Activated T-helper 1 cell treated with anti-CD3 and anti-CD28 coated beads, Interleukin-12 subunit alpha, Interleukin-12 subunit beta, Interleukin-2, Interleukin-4 antibody, amounts not matched to agents 30 ng/mL and 10 ng/mL and 1 ng/mL, durations not matched to agents 14 hours and 24 hours and 36 hours (primary cell): Measurements from ENCODE around the gene PFDN2. TPM values are rescaled to one million over a fixed set of nuclear protein-coding genes. Genes with fewer than 3 reads are reported as not detected.
A peak's percentile ranks its signal among the peaks of the same experiment; 100 is the strongest.

Experiments
- DNase-seq: peaks from one replicate; pipeline ENCODE4 v3.0.0; 2021; ENCODE audit warnings: low spot score
- H3K27ac Mint-ChIP-seq: one replicate; pipeline ENCODE4 v1.8.0; 2021; ENCODE audit warnings: mild to moderate bottlenecking, mixed read lengths
- H3K27me3 Mint-ChIP-seq: one replicate; pipeline ENCODE4 v1.8.0; 2022; ENCODE audit warnings: mild to moderate bottlenecking, moderate library complexity, mixed read lengths; ENCODE audit not compliant: insufficient read depth
- H3K36me3 Mint-ChIP-seq: one replicate; pipeline ENCODE4 v1.8.0; 2021; ENCODE audit warnings: low read depth, mixed read lengths
- H3K4me1 Mint-ChIP-seq: one replicate; pipeline ENCODE4 v1.8.0; 2021; ENCODE audit warnings: low read depth, mixed read lengths
- H3K4me3 Mint-ChIP-seq: one replicate; pipeline ENCODE4 v1.8.0; 2021; ENCODE audit warnings: mild to moderate bottlenecking, moderate library complexity, mixed read lengths
- H3K9me3 Mint-ChIP-seq: one replicate; pipeline ENCODE4 v1.8.0; 2021; ENCODE audit warnings: mixed read lengths
- intact Hi-C: fragments of 100-400 bp; cut with micrococcal nuclease; formaldehyde crosslinking; loops from one replicate; pipeline ENCODE4 v1.15.1; 2024
- total RNA-seq: library from RNA; stranded (reverse); gene quantifications from 2 replicates; pipeline ENCODE4 v1.2.3, GENCODE V29; 2022

PFDN2 gene
- total RNA-seq, 1 donor from 2014 or later = 164 TPM

DNA sequence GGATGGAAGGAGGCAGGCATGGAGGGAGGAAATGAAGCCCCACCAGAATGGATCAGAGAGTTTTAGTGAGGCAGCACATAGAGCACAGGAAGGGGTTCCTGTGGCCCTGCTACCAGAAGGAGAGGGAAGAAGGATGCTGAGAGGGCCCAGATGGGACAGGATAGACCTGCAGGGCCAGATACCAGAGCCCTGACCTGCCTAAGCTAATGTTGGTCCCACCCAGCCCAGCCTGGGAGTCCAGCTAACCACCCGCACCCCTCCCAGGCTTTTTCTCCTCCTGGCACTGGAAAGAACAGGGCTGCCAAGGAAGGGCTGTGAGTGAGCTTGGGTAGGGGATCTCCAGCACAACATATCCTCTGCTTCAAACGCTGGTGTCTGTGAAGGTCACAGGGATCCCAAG lies 35.4 kb downstream of the PFDN2 start:
- H3K36me3 Mint-ChIP-seq = no peaks in the 10 kb centered on the region

DNA sequence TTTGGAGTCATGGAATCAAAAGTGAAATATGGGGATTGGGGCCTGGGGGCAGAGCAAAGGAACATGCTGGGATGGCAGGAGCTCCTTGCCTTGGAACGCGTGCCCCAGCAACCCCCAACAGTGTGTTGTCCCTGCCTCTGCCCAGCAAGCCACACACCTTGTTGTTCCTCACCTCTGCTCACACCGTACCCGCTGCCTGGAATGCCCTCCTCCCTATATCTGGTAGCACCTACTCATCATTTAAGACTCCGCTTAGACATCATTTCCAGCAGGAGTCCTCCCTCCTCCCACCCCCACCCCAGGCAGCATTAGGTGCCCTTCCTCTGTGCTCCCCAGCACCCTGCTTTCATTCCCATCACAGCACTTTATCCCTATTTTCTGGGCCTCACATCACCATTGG lies 36.3 kb downstream of the PFDN2 start:
- intact Hi-C loops = no loop called here
- H3K4me3 Mint-ChIP-seq = no peak overlapping the region
- no peaks in the 10 kb centered on the region for H3K27me3 Mint-ChIP-seq
- H3K9me3 Mint-ChIP-seq = no peaks in the 10 kb centered on the region
- no peaks in the 10 kb centered on the region for H3K36me3 Mint-ChIP-seq
- H3K27ac Mint-ChIP-seq = no peak overlapping the region
- peaks cover 7% of the 10 kb centered on the region for H3K4me1 Mint-ChIP-seq
- DNase-seq = no peak

More for the DNA sequence above, 35.4 kb downstream of the PFDN2 start:
- intact Hi-C loops = no loop called here
- Mint-ChIP-seq H3K4me3 (no peak overlapping the region), H3K9me3 (no peaks in the 10 kb centered on the region), H3K27me3 (no peaks in the 10 kb centered on the region), H3K4me1 (peaks cover 9% of the 10 kb centered on the region), H3K27ac (no peak overlapping the region)
- no peak for DNase-seq

GRCh38 chr1:161080441-161081405 lies 37.1 kb downstream of the PFDN2 start:
- Mint-ChIP-seq H3K27me3 (no peaks in the 10 kb centered on the region), H3K4me1 (peaks cover 7% of the 10 kb centered on the region), H3K9me3 (no peaks in the 10 kb centered on the region), H3K36me3 (no peaks in the 10 kb centered on the region), H3K27ac (peak overlapping the region; percentile 12), H3K4me3 (no peak overlapping the region)
- intact Hi-C loops = no loop called here
- no peak for DNase-seq

DNA sequence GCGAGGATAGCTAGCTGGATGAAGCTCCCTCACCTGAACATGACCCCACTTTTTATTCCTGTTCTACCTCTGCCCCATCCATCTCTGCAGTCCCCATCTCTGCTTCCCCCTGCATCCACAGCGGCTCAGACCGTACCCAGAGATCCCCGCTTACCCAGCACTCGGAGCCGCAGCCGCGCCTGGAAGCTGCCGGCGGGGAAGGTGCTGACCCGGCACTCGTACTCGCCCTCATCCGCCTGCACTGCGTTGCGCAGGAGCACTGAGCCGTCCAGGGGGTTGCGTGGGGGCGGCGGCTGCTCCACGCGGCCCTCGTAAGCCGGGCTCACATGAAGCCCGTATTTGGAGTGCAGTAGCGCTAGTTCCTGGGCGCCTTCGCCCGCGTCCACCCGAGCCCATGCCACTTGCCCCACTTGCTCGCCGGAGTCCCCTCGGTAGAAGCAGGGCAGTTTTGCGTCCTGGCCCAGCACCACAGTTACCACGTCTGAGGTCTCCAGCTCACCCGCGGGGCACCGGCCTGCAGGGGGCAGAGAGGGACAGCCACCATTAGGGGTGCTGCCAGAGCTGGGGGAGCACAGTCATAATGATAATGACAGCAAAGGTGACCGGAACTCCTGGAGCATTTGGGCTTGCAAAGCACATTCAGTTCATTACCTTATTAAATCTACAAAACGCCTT lies 38.3 kb downstream of the PFDN2 start:
- H3K9me3 Mint-ChIP-seq = no peaks in the 10 kb centered on the region
- no peaks in the 10 kb centered on the region for H3K27me3 Mint-ChIP-seq
- H3K4me3 Mint-ChIP-seq = no peak overlapping the region
- DNase-seq = no peak
- H3K4me1 Mint-ChIP-seq = peaks cover 7% of the 10 kb centered on the region
- H3K36me3 Mint-ChIP-seq = no peaks in the 10 kb centered on the region
- H3K27ac Mint-ChIP-seq = no peak overlapping the region
- intact Hi-C loops = no loop called here

GRCh38 chr1:161077426-161077825 lies 40.4 kb downstream of the PFDN2 start:
- Mint-ChIP-seq H3K36me3 (no peaks in the 10 kb centered on the region), H3K27ac (no peak overlapping the region), H3K4me1 (peaks cover 11% of the 10 kb centered on the region), H3K27me3 (no peaks in the 10 kb centered on the region), H3K9me3 (no peaks in the 10 kb centered on the region), H3K4me3 (no peak overlapping the region)
- DNase-seq = no peak
- intact Hi-C loops = no loop called here

- Mint-ChIP-seq H3K36me3 (no peaks in the 10 kb centered on the region), H3K27me3 (no peaks in the 10 kb centered on the region), H3K4me1 (peaks cover 19% of the 10 kb centered on the region), H3K27ac (no peak overlapping the region), H3K9me3 (no peaks in the 10 kb centered on the region), H3K4me3 (no peak overlapping the region)
- DNase-seq = no peak
- intact Hi-C loops = no loop called here
These were observed 41.4 kb downstream of the PFDN2 start for GRCh38 chr1:161076410-161076809.

- Mint-ChIP-seq H3K4me3 (no peak overlapping the region), H3K9me3 (no peaks in the 10 kb centered on the region), H3K27me3 (no peaks in the 10 kb centered on the region), H3K27ac (peak overlapping the region; percentile 56), H3K4me1 (peaks cover 28% of the 10 kb centered on the region), H3K36me3 (no peaks in the 10 kb centered on the region)
- intact Hi-C loops = no loop called here
- no peak for DNase-seq
These were observed 43.0 kb downstream of the PFDN2 start for GRCh38 chr1:161074676-161075368.

DNA sequence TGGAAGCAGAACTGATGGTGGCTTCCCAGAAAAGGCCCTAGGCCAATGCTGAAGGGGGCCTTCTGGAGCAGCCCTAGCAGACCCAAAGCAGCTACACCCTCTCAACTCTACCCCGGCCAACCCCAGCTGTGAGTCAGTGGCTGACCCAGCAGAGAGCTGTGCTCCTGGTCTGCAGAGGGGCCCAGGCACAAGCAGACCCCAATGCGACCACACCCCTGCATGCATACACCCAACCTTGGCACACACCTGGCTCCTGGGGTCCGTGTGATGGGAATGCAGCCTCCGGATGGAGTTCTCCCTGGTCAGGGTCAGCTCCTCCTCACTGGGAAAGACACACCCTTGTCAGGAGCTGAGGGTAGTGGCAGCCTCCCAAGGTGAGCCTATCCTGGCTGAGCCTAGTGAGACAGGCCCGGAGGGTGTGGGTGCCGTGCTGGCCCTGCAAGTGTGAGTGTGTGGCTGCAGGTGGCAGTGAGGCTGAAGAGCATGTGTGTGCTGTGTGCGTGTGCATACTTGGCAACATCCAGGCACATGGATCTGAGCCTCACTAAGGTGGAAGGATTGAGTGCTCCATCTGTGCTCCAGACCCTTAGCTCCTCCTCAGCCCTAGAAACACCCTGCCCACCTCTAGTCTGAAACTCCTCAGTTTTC lies 44.2 kb downstream of the PFDN2 start:
- intact Hi-C loops = no loop called here
- Mint-ChIP-seq H3K36me3 (peaks cover 5% of the 10 kb centered on the region), H3K27me3 (no peaks in the 10 kb centered on the region), H3K4me3 (no peak overlapping the region), H3K9me3 (no peaks in the 10 kb centered on the region), H3K27ac (no peak overlapping the region), H3K4me1 (peaks cover 33% of the 10 kb centered on the region)
- no peak for DNase-seq

- intact Hi-C loops = loop anchor here (1.0 kb wide), 2 partner anchors 24 to 66 kb away; no protein-coding TSS in a partner anchor
- H3K27ac Mint-ChIP-seq = no peak overlapping the region
- DNase-seq = no peak
- no peaks in the 10 kb centered on the region for H3K9me3 Mint-ChIP-seq
- H3K27me3 Mint-ChIP-seq = no peaks in the 10 kb centered on the region
- peaks cover 40% of the 10 kb centered on the region for H3K4me1 Mint-ChIP-seq
- no peak overlapping the region for H3K4me3 Mint-ChIP-seq
- peaks cover 9% of the 10 kb centered on the region for H3K36me3 Mint-ChIP-seq
These were observed 44.9 kb downstream of the PFDN2 start for GRCh38 chr1:161072751-161073449.

DNA sequence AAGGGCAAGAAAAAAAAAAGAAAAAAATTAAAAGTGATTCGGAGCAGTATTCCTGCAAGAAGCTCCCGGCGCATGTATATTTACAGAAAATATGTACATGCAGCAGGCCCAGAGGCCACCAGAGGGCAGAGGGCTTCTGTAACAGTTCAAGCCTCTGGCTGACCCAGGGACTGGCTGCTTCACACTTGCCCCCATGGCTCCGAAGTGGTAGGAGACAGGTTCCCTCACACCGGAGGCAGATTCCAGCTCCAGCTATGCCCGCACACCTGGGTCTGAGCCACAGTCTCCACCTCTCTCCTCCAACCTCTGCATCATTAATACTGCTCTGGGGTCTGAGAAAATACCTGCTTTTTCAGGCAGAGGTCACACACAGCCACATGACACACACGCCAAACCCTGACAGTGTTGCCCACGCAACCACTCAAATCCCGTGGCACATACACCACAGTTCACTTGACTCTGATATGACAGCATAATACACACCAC lies 45.9 kb downstream of the PFDN2 start:
- Mint-ChIP-seq H3K27ac (peak overlapping the region; percentile 47), H3K4me3 (no peak overlapping the region), H3K36me3 (peaks cover 17% of the 10 kb centered on the region), H3K4me1 (peaks cover 49% of the 10 kb centered on the region), H3K9me3 (no peaks in the 10 kb centered on the region), H3K27me3 (no peaks in the 10 kb centered on the region)
- peak; percentile 24 for DNase-seq
- intact Hi-C loops = loop anchor here (1.0 kb wide), 2 partner anchors 25 to 67 kb away; no protein-coding TSS in a partner anchor

- DNase-seq = no peak
- Mint-ChIP-seq H3K4me3 (peak overlapping the region; percentile 96), H3K27ac (peak overlapping the region; percentile 99), H3K9me3 (no peaks in the 10 kb centered on the region), H3K36me3 (peaks cover 22% of the 10 kb centered on the region), H3K27me3 (no peaks in the 10 kb centered on the region), H3K4me1 (peaks cover 59% of the 10 kb centered on the region)
- intact Hi-C loops = loop anchor here (1.0 kb wide), 1 partner anchor 48 kb away; the partner anchor contains the start of genes NIT1 and PFDN2
These were observed 47.1 kb downstream of the PFDN2 start for GRCh38 chr1:161070761-161071160.
